ENCODE results near the gene LY6G5B.

The LY6G5B gene

DNA sequence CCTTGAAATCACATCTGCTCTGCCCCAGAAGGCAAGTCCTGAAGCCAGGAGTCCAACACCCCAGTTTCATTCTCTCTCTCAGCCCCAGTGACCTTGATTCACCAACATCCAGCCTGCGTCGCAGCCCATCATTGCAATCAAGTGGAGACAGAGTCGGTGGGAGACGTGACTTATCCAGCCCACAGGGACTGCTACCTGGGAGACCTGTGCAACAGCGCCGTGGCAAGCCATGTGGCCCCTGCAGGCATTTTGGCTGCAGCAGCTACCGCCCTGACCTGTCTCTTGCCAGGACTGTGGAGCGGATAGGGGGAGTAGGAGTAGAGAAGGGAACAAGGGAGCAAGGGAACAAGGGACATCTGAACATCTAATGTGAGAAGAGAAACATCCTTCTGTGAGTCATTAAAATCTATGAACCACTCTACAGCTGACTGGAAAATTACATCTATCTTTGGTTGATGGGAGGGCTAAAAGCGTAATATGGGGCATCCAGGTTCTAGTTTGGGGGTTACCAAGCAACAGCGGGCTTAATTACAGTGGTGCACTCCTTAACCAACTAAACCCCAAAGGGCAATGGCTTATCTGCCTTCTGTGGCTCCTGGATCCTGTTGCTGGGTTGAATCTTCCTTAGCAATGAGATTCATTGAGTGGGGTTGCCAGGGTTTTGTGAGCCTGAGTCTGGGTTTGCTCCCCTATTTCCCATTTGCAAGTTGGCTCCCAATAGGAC is 47.9 kb downstream of the LY6G5B start:
- DNase-seq: peak; percentile 89

DNA sequence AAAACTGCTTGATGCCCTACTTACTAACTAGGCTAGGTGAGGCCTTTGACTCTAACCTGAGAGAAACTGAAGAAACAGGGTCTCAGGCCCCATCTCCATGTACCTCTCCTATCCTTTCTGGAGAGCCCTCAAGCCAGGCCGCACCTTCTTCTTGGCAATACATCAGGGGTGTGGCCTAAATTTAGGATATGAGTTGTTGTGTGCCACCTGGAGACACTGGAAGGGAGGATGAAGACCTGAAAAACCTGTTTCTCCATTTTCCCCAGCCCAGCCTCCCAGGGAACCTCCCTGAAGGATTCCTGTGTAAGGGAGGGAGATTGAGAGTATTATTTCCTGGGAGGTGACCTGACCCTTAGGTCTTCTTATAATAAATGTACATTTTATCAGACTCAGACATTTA is 48.5 kb downstream of the LY6G5B start:
- peak; percentile 79 for DNase-seq

DNA sequence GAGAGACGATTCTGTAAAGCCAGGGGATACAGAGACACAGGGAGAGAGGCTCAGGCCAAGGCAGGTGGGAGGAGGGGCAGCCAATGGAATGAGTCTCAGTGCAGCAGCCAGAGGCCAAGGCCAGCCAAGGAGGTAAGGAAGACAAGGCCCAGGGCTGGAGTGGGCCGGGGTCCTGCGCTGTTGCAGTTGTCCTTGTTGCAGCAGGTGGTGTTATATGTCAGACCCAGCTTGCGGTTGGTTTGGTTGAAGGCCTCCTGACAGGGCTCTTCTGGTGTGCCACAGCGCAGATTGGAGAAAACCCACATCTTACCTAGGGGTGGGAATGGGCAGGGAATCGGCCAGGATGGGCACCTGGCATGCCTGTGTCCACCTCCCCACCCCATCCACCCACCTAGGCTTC is 49.2 kb downstream of the LY6G5B start:
- no peak for DNase-seq

DNA sequence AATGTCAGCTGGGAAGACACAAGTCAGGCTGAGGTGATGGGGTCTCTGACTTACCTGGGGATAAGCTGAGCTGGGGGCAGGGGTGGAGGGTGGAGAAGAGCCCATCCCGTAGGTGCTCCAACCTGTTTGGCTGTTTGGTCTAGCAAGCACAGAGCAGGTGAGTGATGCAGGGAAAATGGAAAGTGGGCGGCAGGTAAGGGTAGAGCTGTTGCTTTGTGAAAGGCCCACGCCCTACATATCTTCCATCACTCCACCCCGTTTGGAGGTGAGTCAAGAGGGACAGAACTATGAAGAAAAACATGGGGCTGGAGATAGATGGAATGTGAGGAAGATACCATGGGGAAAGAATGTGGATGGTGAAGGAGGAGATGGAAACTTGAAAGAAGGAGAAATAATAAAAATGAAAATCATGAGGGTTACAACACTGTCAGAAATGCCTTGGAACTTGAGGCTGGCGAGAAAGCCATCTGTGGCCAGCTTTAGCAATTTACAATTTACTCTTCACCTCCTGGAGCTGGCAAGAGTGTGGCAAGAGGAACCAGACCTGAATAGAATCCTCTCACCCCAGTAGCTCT is 50.5 kb downstream of the LY6G5B start:
- peak; percentile 51 for DNase-seq

DNA sequence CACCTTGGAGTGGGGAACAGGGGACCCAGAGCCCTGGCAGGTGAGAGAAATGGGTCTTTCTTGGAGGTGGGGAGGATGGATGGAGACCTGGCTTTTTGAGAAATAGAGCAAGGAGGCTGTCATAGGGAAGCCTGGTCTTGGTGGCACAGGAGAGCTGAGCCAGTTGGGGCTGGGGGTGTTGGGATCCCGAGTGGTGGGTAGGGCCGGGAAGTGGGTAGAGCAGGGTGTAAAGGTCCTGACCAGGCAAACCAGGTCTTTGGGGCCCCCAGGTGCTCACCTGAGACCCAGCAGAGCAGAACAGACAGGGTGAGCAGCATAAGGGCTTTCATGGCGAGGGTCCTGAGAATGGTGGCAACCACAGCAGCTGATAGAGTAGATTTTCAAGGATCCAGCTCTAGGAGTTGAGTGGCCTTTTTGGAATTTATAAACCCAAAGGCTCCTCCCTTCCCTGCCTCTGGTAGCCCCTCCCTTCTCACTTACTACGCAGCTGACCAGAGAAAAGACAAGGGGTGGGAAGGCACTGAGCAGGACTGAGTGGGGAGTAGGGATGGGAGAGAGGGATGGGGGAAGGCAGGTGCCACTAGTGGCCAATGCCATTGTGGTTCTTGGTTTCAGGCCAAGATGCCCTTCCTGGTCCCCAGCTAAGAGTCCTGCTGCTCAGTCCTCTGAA is 51.7 kb downstream of the LY6G5B start, which contains the start of gene LY6G6C:
TSS of gene LY6G6C (minus strand) at position 396 of the 670 bp plus-strand sequence. CDS start at position 329, 67 bp downstream.
- peak; percentile 47 for DNase-seq

DNA sequence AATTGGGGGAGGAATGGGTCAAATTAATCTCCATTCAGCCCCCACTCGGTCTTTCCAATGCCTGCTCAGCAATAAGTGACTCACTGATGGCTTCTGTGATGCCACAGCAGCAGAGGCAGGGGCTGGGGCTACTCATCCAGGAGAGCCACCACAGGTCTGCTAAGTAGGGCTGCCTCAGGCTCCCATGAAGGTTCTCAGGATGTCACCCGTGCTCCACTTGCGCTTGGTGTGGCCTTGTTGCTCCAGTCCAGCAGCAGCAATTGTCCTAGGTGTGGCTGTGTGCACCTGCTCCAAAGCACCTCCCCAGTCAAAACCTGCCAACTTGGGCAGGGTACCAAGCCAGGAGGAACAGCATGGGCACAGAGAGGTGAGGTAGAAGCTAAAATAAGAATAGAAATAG is 52.4 kb downstream of the LY6G5B start:
- DNase-seq: no peak
